ENCODE data around the gene ZNF428. TPM values are rescaled to one million over a fixed set of nuclear protein-coding genes. Genes with fewer than 3 reads are reported as not detected.

Gene ZNF428
- total RNA-seq, 6 experiments from 2014 or later, result 10.9 to 16.7 (median 13.3) TPM

GRCh38 chr19:43631491-43631890 lies 12.1 kb upstream of the ZNF428 start:
- Histone ChIP-seq H3K4me3 (no peak overlapping the region), H3K4me1 (no peaks in the 10 kb centered on the region), H3K9me3 (no peaks in the 10 kb centered on the region), H3K27me3 (no peaks in the 10 kb centered on the region), H3K27ac (no peak overlapping the region), H3K36me3 (no peaks in the 10 kb centered on the region)
- TF ChIP-seq CTCF (IDR thresholded peaks at IDR 0.05), result no peak
- ATAC-seq (no peak), DNase-seq (no peak)
- intact Hi-C loops (cut with DNase I), result no loop called here
- 90% methylated on average over 4 of the region's 5 CpGs for WGBS (ENCODE audit: insufficient coverage, low coverage, low lambda C conversion rate, missing lambda C conversion rate)

GRCh38 chr19:43628646-43629326 lies 9.4 kb upstream of the ZNF428 start:
- H3K4me3 ChIP-seq, result no peak overlapping the region
- intact Hi-C loops (cut with DNase I), result no loop called here
- no peaks in the 10 kb centered on the region for H3K9me3 ChIP-seq
- no peak for TF ChIP-seq POLR2A (IDR thresholded peaks at IDR 0.05)
- H3K36me3 ChIP-seq, result no peaks in the 10 kb centered on the region
- H3K27me3 ChIP-seq, result no peaks in the 10 kb centered on the region
- H3K27ac ChIP-seq, result no peak overlapping the region
- ATAC-seq (no peak), DNase-seq (no peak)
- no peaks in the 10 kb centered on the region for H3K4me1 ChIP-seq
- WGBS (ENCODE audit: insufficient coverage, low coverage, low lambda C conversion rate, missing lambda C conversion rate), result 83% methylated on average over 2 of the region's 3 CpGs

- ATAC-seq (no peak), DNase-seq (no peak)
- H3K27me3 ChIP-seq, result no peaks in the 10 kb centered on the region
- intact Hi-C loops (cut with DNase I), result no loop called here
- 42% methylated on average over 16 of the region's 17 CpGs for WGBS (ENCODE audit: insufficient coverage, low coverage, low lambda C conversion rate, missing lambda C conversion rate)
- no peak for TF ChIP-seq CTCF (IDR thresholded peaks at IDR 0.05)
- H3K27ac ChIP-seq, result no peak overlapping the region
- H3K4me1 ChIP-seq, result no peaks in the 10 kb centered on the region
- H3K9me3 ChIP-seq, result no peaks in the 10 kb centered on the region
- no peak overlapping the region for H3K4me3 ChIP-seq
- no peaks in the 10 kb centered on the region for H3K36me3 ChIP-seq
Observed at GRCh38 chr19:43626838-43627237, 7.4 kb upstream of the ZNF428 start.

GRCh38 chr19:43625918-43626579 lies 6.6 kb upstream of the ZNF428 start:
- Histone ChIP-seq H3K4me3 (no peak overlapping the region), H3K36me3 (no peaks in the 10 kb centered on the region), H3K9me3 (no peaks in the 10 kb centered on the region), H3K27ac (no peak overlapping the region), H3K27me3 (no peaks in the 10 kb centered on the region), H3K4me1 (no peaks in the 10 kb centered on the region)
- ATAC-seq (no peak), DNase-seq (no peak)
- 78% methylated on average over 24 of the region's 32 CpGs for WGBS (ENCODE audit: insufficient coverage, low coverage, low lambda C conversion rate, missing lambda C conversion rate)
- TF ChIP-seq POLR2A (IDR thresholded peaks at IDR 0.05) (no peak), CTCF (IDR thresholded peaks at IDR 0.05) (no peak)
- intact Hi-C loops (cut with DNase I), result no loop called here

GRCh38 chr19:43624933-43625332 lies 5.5 kb upstream of the ZNF428 start:
- Histone ChIP-seq H3K27me3 (no peaks in the 10 kb centered on the region), H3K9me3 (no peaks in the 10 kb centered on the region), H3K36me3 (no peaks in the 10 kb centered on the region), H3K4me1 (peaks cover 0 to 3% (median 0%) of the 10 kb centered on the region in 4 donors), H3K4me3 (no peak overlapping the region), H3K27ac (no peak overlapping the region)
- ATAC-seq (peak; percentile 35 to 70 (median 62)), DNase-seq (peak in 2 of 3 donors; percentile 55 to 66)
- intact Hi-C loops (cut with DNase I), result no loop called here
- WGBS (ENCODE audit: insufficient coverage, low coverage, low lambda C conversion rate, missing lambda C conversion rate), result 25% methylated on average over 19 of the region's 30 CpGs
- TF ChIP-seq CTCF (IDR thresholded peaks at IDR 0.05), result peak in 1 of 4 donors; percentile 13
- TF ChIP-seq POLR2A (IDR thresholded peaks at IDR 0.05), result no peak

Measured in right lobe of liver (tissue), 6 donors.